HCT116 (cell line): ENCODE data around the gene RASL12. TPM values are rescaled to one million over a fixed set of nuclear protein-coding genes. Genes with fewer than 3 reads are reported as not detected.

Source experiments
- ATAC-seq: fragments of 200-7000 bp; cut with Tn5 transposase; 2 replicates; pipeline ENCODE4 v1.9.1; 2020; ENCODE audit warnings: mild to moderate bottlenecking, moderate library complexity
- BruUV-seq: library from RNA; stranded (reverse); fragments of 400-500 nt; replicated peaks from 2 replicates; lab custom pipeline; 2021; lab: Mats Ljungman, UMichigan
- CTCF ChIA-PET: fragments of 300-600 bp; sonication (Branson Sonifier 250); formaldehyde crosslinking; loops from one replicate; lab custom pipeline; 2021; ENCODE audit warnings: antibody characterized with exemption; lab: Charles Lee
- POLR2A ChIA-PET: fragments of 300-600, 350-600 bp; sonication (Branson Sonifier 250); formaldehyde crosslinking; loops from one replicate; lab custom pipeline; 2021; ENCODE audit warnings: antibody characterized with exemption; lab: Charles Lee
- RAD21 ChIA-PET, 2 experiments: fragments of 300-600 bp; sonication (Branson Sonifier 250); formaldehyde crosslinking; loops; one replicate each; lab custom pipeline; 2023; ENCODE audit warnings: low total read pairs in 2 of 2; ENCODE audit not compliant: uncharacterized antibody in 2 of 2, unreplicated experiment in 2 of 2, low non-redundant PET in 1 of 2; lab: Charles Lee
- DNase-seq: peaks from one replicate; pipeline ENCODE4 v3.0.0-alpha.2; 2010; ENCODE audit warnings: low read depth, low spot score
- H2AFZ ChIP-seq: fragments of 200-600 bp; shearing (Covaris generic), sonication (generic); 2 replicates; pipeline ENCODE4 v1.6.1; 2017; ENCODE audit warnings: low read depth, mixed run types, mixed read lengths, antibody characterized with exemption, low read length; ENCODE audit not compliant: poor library complexity, severe bottlenecking
- H3K27ac ChIP-seq: 2 replicates; pipeline ENCODE4 v1.5.1; 2012; ENCODE audit warnings: low read depth, low read length
- H3K27me3 ChIP-seq: fragments of 200-600 bp; sonication (generic); 2 replicates; pipeline ENCODE4 v1.6.1; 2016; ENCODE audit warnings: mixed run types, low read length, mixed read lengths; ENCODE audit not compliant: insufficient read depth
- H3K36me3 ChIP-seq, 2 experiments: fragments of 200-500 bp in 1 of 2; fragments of 200-600 bp in 1 of 2; sonication (Bioruptor generic) in 1 of 2; sonication (generic) in 1 of 2; 2 replicates each; pipeline versions ENCODE4 v1.5.1 to v1.6.1; 2014 to 2016; ENCODE audit warnings: low read length in 2 of 2, inconsistent platforms in 1 of 2, mixed read lengths in 1 of 2, mixed run types in 1 of 2; ENCODE audit not compliant: insufficient read depth in 2 of 2, control insufficient read depth in 1 of 2
- H3K4me1 ChIP-seq, 2 experiments: fragments of 200-600 bp in 1 of 2; sonication (generic) in 1 of 2; 2 replicates each; pipeline versions ENCODE4 v1.5.1 to v1.6.1; 2012 to 2017; ENCODE audit warnings: low read length in 2 of 2, inconsistent platforms in 1 of 2, mild to moderate bottlenecking in 1 of 2, mixed read lengths in 1 of 2, mixed run types in 1 of 2, moderate library complexity in 1 of 2; ENCODE audit not compliant: insufficient read depth in 2 of 2, control insufficient read depth in 1 of 2
- H3K4me2 ChIP-seq: fragments of 200-600 bp; sonication (generic); 2 replicates; pipeline ENCODE4 v1.6.1; 2017; ENCODE audit warnings: mixed run types, low read length, mixed read lengths
- H3K4me3 ChIP-seq, 2 experiments: fragments of 200-600 bp in 1 of 2; sonication (generic) in 1 of 2; replicated peaks in 1 of 2; 2 replicates each; pipeline ENCODE4 v1.5.1; 2011 to 2016; ENCODE audit warnings: low read length in 2 of 2, control low read depth in 1 of 2, low read depth in 1 of 2, mild to moderate bottlenecking in 1 of 2, mixed read lengths in 1 of 2, mixed run types in 1 of 2
- H3K79me2 ChIP-seq: fragments of 200-600 bp; sonication (generic); 2 replicates; pipeline ENCODE4 v1.6.1; 2017; ENCODE audit warnings: mild to moderate bottlenecking, mixed run types, low read length, moderate library complexity, mixed read lengths; ENCODE audit not compliant: insufficient read depth
- H3K9ac ChIP-seq: fragments of 200-600 bp; sonication (generic); 2 replicates; pipeline ENCODE4 v1.6.1; 2016; ENCODE audit warnings: low read length, mixed read lengths
- H3K9me2 ChIP-seq: fragments of 200-600 bp; sonication (generic), shearing (Covaris generic); 2 replicates; pipeline ENCODE4 v1.6.1; 2017; ENCODE audit warnings: mixed run types, mild to moderate bottlenecking, moderate library complexity; ENCODE audit not compliant: insufficient read depth
- H3K9me3 ChIP-seq, 2 experiments: fragments of 200-500 bp in 1 of 2; fragments of 200-600 bp in 1 of 2; sonication (Bioruptor generic) in 1 of 2; sonication (generic) in 1 of 2; 2 replicates each; pipeline ENCODE4 v1.6.1; 2014 to 2017; ENCODE audit warnings: low read length in 2 of 2, mixed read lengths in 2 of 2, inconsistent platforms in 1 of 2, low read depth in 1 of 2, mild to moderate bottlenecking in 1 of 2, mixed run types in 1 of 2, moderate library complexity in 1 of 2; ENCODE audit not compliant: control insufficient read depth in 1 of 2, insufficient read depth in 1 of 2
- H4K20me1 ChIP-seq: fragments of 200-600 bp; sonication (generic), shearing (Covaris generic); 2 replicates; pipeline ENCODE4 v1.6.1; 2017; ENCODE audit warnings: mixed run types, mild to moderate bottlenecking, moderate library complexity; ENCODE audit not compliant: insufficient read depth
- JUND ChIP-seq: IDR thresholded peaks from 2 replicates; pipeline ENCODE4 v1.6.1; 2012
- TCF7L2 ChIP-seq: IDR thresholded peaks from 2 replicates; pipeline ENCODE4 v1.7.0; 2011; ENCODE audit warnings: borderline replicate concordance, inconsistent platforms; ENCODE audit not compliant: insufficient read depth, insufficient read length; ENCODE audit errors: extremely low read depth
- intact Hi-C: fragments of 100-400 bp; cut with micrococcal nuclease; formaldehyde crosslinking; loops from 2 replicates; pipeline ENCODE4 v1.10.0; 2022
- total RNA-seq: library from RNA; stranded (reverse); gene quantifications from one replicate; pipeline ENCODE4 v1.2.1, GENCODE V29; 2021; ENCODE audit not compliant: unreplicated experiment

Gene RASL12
- total RNA-seq, 1 experiment from 2014 or later, result 0.25 TPM

DNA sequence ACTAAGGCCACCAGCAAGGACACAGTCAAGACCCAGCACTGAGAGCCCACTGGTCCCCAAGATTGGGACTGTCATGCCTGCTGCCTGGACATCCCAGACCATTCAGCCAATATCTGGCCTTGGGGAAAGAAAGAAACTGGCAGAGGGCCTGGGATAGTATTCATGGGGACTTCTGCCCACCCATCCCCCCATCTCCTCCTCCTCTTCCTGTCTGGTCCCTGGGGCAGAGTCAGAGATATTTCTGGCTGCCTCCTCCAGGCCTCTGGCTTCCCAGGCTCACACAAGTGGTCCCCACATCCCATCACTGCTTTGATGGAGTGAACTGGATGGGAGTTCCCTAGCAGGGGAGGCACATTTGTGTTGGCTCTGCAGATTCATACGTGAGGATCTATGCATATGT lies 4.2 kb upstream of the RASL12 start:
- Histone ChIP-seq H3K79me2 (no peaks in the 10 kb centered on the region), H3K9me2 (no peaks in the 10 kb centered on the region), H3K4me3 (no peak overlapping the region), H3K27ac (no peak overlapping the region), H3K9ac (no peak overlapping the region), H3K9me3 (no peaks in the 10 kb centered on the region), H3K4me1 (no peaks in the 10 kb centered on the region), H3K27me3 (no peaks in the 10 kb centered on the region), H3K36me3 (no peaks in the 10 kb centered on the region), H2AFZ (no peak overlapping the region), H4K20me1 (no peaks in the 10 kb centered on the region), H3K4me2 (no peak overlapping the region)
- TF ChIP-seq TCF7L2, result no peak
- no peak for ATAC-seq
- ChIA-PET CTCF (no interaction called here), POLR2A (no interaction called here), RAD21 (no interaction called here)
- DNase-seq, result no peak
- intact Hi-C loops, result no loop called here
- no TSS peak for BruUV-seq

DNA sequence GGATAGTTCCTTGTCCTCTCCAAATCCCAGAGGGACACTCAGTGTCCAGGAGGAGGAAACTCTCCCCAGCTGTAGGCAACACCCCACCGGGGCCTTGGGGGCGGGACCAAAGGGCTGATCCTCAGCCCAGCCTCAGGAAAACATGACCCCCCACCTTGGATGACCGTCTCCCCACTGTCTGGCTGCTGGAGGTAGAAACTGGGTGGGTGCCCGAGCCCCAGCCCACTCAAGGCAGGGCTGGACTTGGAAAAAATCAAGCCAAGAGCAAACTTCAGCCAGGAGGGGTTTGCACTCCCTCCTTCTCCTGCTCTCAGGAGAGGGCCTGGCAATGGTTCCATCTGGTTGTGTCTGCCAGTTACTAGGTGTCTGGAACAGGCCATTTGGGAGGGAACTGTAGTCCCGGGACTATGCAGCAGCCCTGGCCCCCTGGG lies 3.6 kb upstream of the RASL12 start:
- no peak overlapping the region for H3K4me3 ChIP-seq
- ATAC-seq (no peak), DNase-seq (no peak)
- H3K9me2 ChIP-seq, result no peaks in the 10 kb centered on the region
- H4K20me1 ChIP-seq, result no peaks in the 10 kb centered on the region
- H3K9ac ChIP-seq, result no peak overlapping the region
- no peak overlapping the region for H2AFZ ChIP-seq
- H3K36me3 ChIP-seq, result no peaks in the 10 kb centered on the region
- H3K27ac ChIP-seq, result no peak overlapping the region
- ChIA-PET CTCF (no interaction called here), RAD21 (no interaction called here), POLR2A (no interaction called here)
- no TSS peak for BruUV-seq
- no peaks in the 10 kb centered on the region for H3K4me1 ChIP-seq
- no peaks in the 10 kb centered on the region for H3K9me3 ChIP-seq
- intact Hi-C loops, result no loop called here
- no peaks in the 10 kb centered on the region for H3K79me2 ChIP-seq
- H3K27me3 ChIP-seq, result no peaks in the 10 kb centered on the region
- no peak for TF ChIP-seq JUND
- H3K4me2 ChIP-seq, result no peak overlapping the region
